NCI-H2081 treated with DMSO at 0.1 percent for 48 hours (cell line): ENCODE data around the gene CADPS2.

ENCODE experiments used
- DNase-seq: peaks from one replicate; lab custom pipeline; 2025; lab: John Stamatoyannopoulos, UW

The CADPS2 gene

DNA sequence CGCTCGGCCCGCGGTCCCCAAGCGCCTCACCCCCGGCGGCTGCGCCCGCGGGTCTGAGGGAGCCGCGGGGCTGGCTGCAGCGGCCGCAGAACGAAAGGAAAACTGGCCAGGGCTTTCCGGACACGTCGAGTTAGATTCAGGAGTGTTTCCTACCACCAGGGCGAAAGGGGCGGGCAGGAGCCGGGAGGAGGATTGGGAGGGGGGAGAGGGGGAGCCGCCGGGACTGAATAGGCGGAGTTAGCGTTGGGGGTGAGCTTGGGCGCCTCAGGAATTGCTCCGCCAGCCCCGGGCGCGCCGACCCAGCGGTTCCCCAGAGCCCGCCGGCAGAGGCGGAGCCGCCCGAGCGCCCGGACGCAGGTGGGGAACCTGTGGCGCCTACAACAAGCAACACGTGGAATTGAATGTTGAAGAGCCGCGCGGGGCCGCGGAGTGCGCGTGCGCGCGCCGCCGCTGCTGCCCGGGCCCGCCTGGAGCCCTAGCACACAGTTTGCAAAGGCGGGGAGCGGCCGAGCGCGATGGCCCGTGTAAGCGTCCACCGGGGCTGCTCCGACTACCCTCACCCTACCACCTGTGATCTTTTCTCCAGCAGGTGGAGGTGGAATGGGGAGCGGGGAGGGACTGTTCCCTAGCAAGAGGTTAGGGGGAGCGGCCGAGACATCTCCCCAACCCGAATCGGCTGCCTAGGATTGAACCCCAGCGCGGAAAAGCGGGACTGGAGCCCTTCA lies at the start of gene CADPS2:
CADPS2 (minus strand) TSS at position 104 of the 725 bp plus-strand sequence. CDS start 123 bp downstream, outside the sequence.
- DNase-seq, result peak; percentile 58

- DNase-seq, result no peak
These were observed 49.4 kb upstream of the CADPS2 start for GRCh38 chr7:122935620-122936019.

DNA sequence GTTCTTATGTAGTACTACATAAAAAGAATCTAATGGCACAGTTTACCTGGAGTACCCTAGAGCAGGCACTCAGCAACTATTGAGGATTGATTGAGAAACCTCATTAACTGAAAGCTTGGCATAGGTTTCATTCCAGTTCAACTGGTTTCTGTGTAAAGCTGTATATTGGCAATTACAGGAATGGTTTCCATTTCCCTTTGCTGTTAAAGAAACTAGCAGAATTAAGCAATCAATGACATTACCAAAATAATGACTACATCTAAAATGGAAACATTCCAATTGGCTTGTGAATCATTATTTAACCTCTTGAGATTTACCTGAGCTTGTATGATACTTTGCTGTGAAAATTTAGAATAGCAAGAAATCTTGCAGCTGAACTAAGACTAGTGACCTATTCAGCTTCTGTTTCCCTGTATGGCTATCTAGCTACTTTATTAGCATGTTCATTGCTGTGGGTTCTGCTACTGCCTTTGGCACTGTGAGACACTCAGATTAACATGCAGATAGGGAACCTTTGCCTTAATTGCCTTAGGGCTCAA lies 33.5 kb upstream of the CADPS2 start:
- no peak for DNase-seq

GRCh38 chr7:122914812-122915211 lies 28.6 kb upstream of the CADPS2 start:
- DNase-seq, result no peak

- DNase-seq, result no peak
These were observed 27.3 kb upstream of the CADPS2 start for GRCh38 chr7:122913608-122914007.

DNA sequence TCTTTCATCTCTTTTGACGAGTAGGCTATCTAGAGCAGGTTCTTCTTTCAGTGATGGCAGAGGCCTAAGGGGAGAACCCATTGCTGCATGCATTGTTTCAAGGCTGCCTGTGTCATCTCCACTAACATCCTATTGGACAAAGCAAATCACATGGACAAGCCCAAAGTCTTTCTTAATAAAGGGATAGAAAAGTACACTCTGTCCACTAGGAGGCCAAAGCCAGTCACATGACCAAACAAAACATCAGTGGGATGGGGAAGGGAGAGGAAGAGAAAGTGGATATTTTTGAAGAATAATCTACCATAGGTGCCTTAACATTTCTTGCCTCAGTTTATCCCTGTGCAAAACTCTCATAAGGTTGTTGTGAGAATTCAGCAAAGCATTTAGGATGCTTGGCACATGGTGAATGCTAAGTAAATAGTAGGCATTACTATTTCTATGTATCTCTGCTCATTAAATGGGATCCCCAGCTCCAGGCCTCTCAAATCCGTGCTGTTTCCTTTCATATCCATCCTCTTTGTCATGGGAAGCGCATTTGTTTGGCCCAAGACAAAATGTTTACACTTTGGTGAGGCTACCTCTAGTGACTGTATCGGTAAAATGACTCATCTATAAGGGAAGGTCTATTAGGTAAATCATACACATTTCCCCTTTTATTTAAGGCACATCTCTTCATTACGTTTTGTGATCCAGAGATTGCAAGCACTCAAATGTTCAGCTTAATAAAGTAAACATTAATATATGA lies 16.7 kb upstream of the CADPS2 start:
- no peak for DNase-seq

- no peak for DNase-seq
These were observed 15.0 kb upstream of the CADPS2 start for GRCh38 chr7:122901250-122901649.

- DNase-seq, result no peak
These were observed 10.2 kb upstream of the CADPS2 start for GRCh38 chr7:122896509-122896908.

DNA sequence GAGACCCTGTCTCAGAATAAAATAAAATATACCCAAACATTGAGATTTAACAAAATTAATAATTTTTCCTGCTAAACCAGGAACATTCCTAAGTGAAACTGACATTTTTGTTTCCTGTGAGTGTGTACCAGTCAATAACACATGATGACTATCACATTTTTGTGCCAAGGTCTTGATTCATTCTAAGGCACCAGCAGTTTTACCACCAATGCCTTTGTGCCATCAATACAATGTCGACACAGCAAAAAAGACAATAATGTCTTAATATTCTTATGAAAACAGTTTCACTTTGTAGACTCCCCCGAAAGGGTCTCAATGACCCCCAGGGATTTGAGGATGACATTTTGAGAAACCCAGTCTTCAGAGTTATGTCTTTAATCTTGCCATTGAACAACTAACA lies 7.2 kb upstream of the CADPS2 start:
- no peak for DNase-seq

DNA sequence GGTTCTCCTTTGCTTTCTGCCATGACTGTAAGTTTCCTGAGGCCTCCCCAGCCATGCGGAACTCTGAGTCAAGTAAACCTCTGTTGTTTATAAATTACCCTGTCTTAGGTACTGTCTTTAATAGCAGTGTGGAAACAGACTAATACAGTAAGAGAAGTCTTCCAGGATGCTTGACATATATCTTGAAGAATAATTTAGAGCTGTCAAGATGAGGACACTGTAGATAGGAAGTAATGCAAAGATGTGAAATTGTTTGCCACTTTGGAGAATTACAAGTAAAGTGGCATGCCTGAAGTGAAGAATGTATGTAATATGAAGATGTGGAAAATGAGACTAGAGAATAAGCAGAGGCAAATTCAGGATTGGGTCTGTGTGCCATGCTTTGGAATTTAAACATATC lies 2.9 kb upstream of the CADPS2 start:
- no peak for DNase-seq

- DNase-seq, result no peak
These were observed 1.6 kb upstream of the CADPS2 start for GRCh38 chr7:122887848-122888247.

GRCh38 chr7:122887198-122887597 lies 938 bp upstream of the CADPS2 start:
- DNase-seq, result no peak

DNA sequence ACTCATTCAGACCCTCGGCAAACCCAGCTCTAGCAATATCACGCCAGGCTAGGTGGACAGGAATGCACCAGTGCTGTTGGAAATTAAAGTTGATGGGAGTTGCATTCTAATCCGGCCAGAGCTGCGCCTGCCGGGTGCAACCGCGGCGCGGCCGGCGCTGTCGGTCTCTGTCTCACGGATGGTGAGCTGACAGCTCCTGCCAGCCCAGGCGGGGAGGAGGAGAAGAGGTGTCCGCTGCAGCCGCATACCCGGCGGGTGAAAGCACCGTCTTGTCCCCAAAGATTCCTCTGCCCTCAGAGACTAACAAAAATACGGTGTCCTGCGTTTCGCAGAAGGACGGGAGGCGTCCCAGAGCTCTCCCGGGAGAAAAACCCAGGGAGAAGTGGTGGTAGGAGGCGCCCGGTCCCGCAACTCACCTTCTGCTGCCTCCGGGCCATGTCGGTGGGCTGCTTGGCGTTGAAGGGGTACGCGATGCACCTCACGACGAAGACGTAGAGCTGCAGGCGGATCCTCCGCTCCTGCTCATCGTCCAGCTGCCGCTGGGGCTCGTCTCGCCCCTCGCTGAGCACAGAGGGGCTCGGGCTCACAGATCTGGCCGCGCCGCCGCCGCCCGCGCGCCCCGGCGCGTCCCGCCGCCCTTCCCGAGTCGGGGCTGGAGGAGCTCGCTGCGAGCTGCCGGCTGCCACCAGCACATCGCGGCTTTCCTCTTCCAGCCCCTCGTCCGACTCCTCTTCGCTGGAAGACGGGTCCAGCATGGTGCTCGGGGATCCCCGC lies 490 bp downstream of the CADPS2 start:
- DNase-seq, result no peak

GRCh38 chr7:122884186-122884585 lies 2.1 kb downstream of the CADPS2 start:
- DNase-seq, result peak; percentile 70

GRCh38 chr7:122883049-122883680 lies 3.1 kb downstream of the CADPS2 start:
- DNase-seq, result no peak

GRCh38 chr7:122881324-122881723 lies 4.9 kb downstream of the CADPS2 start:
- DNase-seq, result no peak

DNA sequence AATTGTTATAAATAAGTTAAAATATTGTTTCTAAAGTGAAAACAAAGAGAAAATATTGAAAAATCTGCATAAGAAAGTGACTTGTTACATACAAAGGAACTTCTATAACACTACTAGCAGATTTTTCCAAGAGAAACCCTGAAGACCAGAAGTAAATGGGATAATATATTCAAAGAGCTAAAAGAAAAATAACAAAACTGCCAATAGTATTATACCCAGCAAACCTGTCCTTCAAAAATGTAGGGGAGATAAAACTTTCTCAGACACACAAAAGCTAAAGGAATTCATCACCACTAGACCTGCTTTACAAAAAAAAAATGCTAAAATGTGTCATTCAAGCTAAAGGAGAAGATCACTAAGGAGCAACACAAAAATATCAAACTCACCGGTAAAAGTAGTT lies 17.0 kb downstream of the CADPS2 start:
- DNase-seq, result no peak

GRCh38 chr7:122867471-122867980 lies 18.7 kb downstream of the CADPS2 start:
- no peak for DNase-seq

DNA sequence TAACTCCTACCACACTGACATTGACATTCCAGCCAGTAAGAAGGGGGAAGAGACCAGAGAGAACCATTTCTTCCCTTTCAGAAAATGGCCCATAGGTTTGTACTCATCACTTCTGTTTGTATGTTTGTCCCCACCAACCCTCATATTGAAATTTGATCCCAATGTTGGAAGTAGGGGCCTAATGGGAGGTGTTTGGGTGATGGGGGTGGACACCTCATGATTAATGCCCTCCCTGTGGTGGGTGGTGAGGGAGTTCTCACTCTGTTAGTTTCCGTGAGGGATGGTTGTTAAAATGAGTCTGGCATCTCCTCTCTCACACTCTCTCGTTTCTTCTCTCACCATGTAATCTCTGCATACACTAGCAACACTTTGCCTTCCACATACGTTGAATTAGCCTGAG lies 21.4 kb downstream of the CADPS2 start:
- no peak for DNase-seq

DNA sequence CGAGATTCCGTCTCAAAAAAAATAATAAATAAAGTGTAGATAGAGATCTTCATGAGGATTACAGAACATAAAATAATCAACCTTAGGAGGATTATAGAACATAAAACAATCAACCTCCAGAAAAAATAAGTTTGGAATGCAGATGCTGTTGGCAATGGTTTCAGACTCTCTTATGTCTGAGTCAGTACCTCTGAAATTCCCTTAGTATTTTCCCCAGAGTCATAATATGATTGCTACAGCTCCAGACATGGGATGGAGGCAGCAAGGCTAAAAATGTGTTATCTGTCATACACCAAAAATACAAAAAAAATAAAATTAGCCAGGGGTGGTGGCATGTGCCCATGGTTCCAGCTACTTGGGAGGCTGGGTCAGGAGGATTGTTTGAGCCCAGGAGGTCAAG lies 22.2 kb downstream of the CADPS2 start:
- DNase-seq, result no peak

DNA sequence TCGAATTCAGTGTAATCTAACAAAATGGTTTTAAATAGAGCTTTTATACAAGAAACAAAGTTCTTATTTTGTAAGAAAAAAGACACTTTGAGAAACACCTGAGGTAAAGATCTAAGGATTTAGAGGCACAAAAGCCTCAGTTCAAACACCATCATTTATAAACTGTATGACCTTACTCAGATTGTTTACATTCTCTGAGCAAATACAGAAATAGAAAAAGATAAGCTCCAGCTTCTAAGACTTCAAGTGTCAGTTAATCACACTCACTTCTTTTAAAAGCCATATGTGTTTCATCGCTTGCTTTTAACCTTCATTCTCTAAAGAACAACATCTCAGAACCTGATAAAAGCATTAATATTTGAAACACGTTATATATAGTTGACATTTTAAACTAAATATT lies 27.9 kb downstream of the CADPS2 start:
- no peak for DNase-seq

GRCh38 chr7:122850528-122850927 lies 35.7 kb downstream of the CADPS2 start:
- no peak for DNase-seq
